ENCODE measurements around the gene SSBP3.
A peak's percentile ranks its signal among the peaks of the same experiment; 100 is the strongest.

Gene SSBP3

GRCh38 chr1:54302951-54303843 is 103.0 kb downstream of the SSBP3 start:
- DNase-seq, result no peak

DNA sequence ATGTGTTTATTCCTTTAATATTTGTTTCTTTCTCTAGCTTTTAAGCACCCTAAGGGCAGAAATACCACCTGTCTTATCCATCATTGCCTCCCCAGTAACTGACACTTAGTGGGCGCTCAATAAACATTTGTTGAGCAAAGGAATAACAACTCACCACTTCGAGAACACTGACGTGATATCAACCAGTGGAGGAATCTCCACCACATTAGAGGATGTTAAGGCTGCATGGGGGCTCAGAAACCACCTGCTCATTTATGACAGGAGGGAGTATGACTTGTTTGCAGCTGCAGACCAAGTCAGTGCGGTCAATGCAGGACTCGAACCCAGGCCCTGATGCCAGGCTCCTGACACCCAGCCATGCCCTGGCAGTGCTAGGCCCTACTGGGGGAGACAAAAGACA is 103.6 kb downstream of the SSBP3 start:
- no peak for DNase-seq

DNA sequence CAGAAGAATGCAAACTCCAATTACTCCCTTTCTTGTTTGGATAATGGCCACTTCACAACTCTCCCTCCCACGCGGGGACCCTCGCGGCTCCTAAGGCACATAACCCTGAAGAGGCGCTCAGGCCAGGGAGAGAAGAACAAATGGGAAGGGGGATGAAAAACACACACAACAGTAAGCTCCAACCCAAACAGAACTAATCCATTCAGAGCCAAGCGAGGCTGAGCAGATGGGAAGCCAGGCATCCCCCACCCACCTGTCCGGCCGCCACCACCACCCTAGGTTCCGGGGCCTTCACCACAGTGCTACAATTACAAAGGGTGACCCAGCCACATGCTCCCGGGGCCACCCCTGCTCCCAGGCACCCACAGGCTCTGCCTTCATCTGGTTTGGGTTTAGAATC is 104.7 kb downstream of the SSBP3 start:
- DNase-seq, result no peak

GRCh38 chr1:54300401-54300800 is 105.8 kb downstream of the SSBP3 start:
- DNase-seq, result no peak

- DNase-seq, result no peak
Observed at GRCh38 chr1:54299037-54299436, 107.2 kb downstream of the SSBP3 start.

GRCh38 chr1:54298284-54299033 is 107.7 kb downstream of the SSBP3 start:
- no peak for DNase-seq

DNA sequence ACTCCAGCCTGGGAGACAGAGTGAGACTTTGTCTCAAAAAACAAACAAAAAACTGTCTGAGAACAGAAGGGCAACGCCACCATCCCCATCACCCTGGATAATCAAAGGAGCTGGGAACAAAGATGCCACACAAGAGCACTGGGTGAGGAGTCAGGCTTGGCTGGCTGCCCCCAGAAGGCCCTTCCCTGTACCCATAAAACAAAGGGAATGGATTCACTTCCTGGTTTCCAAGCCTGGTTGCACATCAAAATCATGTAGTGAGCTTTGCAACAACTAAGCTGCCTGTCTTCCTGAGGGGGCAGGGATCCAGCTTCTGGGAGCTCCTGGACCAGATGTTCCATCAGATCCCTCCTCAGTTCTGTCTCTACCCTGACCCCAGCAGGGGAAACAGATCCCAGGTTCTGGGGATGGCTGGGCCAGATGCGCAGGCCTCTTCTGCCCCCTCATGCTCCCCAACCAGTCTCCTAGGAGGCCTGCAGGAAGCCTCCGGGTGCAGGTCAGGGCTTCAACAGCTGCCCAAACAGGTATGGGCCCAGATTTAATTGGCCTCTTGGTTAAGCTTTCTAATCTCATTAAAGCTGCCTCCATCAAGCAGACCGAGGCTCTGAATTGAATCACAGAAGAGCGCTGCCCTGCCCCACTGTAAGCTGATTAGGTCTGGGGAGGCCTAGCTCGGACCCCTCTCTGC is 108.5 kb downstream of the SSBP3 start:
- DNase-seq, result no peak

GRCh38 chr1:54296666-54297065 is 109.5 kb downstream of the SSBP3 start:
- DNase-seq, result no peak

GRCh38 chr1:54294887-54295286 is 111.3 kb downstream of the SSBP3 start:
- no peak for DNase-seq

- no peak for DNase-seq
Observed at GRCh38 chr1:54292002-54292911, 113.9 kb downstream of the SSBP3 start.

GRCh38 chr1:54291276-54292001 is 114.8 kb downstream of the SSBP3 start:
- no peak for DNase-seq

- DNase-seq, result no peak
Observed at GRCh38 chr1:54290506-54291184, 115.5 kb downstream of the SSBP3 start.

DNA sequence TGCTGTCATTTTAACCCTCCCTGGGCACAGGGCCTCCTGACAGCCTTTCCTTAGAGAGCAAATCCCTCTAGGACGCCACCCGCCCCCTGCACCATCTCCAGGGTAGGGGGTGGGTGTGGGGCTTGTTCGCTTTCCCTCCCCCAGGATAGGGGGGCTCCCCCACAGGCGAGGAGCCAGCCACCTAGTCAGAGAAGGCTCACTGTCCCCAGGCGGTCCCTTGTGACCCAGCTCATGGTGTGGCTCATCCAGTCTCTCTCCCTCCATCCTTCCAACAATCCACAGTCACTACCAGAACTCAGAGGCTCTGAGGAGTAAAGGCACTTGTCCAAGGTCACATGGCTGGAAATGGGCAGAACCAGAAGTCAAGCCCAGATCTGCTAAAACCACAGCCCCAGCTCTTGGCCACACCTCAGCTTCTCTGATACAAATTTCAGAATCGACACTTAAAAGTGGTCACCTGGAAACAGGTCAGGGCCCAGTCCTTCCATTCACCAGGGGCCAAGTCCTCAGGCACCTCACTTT is 116.4 kb downstream of the SSBP3 start:
- DNase-seq, result no peak

DNA sequence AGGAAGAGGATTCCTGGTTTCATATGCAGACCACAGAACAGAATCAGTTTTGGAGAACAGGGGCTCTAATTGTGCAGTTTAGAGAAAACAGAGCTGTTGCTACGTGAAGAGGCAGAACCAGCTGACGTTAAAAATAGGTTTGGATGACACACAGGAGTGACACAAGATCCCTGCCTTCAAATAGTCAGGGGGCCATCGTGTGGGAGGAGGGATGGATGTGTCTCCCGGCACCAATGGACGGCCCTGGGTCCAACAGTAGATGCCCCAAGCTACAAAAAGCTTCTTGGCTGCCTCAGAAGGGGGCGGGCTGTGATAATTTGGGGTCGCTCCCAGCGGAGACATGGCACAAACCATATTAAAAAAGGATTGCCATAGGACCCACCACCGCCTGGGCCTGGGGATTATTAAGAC is 118.4 kb downstream of the SSBP3 start:
- no peak for DNase-seq

DNA sequence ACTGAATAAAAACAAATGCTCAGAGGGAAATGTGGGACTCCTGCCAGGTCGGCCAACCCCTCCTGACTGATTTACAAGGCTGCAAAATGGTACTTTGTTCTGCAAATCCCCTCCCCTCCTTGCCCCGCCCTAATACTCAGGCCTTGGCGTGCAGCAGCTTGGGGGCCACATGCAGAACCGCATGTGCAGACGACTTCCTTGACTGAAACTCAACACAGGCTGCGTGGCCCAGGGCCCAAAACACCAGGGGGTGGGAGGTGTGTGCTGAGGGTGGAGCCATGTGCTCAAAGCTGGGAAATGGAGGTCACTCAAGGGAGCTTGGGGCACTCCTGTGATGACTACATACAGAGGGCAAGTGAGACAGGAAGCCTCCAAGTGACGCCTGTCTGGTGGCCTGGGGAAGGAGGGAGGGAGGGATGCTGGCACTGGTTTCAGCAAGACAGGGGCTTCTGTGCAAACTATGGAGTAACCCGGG is 119.0 kb downstream of the SSBP3 start:
- DNase-seq, result peak; percentile 32

- DNase-seq, result no peak
Observed at GRCh38 chr1:54285815-54286345, 120.3 kb downstream of the SSBP3 start.

GRCh38 chr1:54284781-54285529 is 121.2 kb downstream of the SSBP3 start:
- DNase-seq, result peak; percentile 30

DNA sequence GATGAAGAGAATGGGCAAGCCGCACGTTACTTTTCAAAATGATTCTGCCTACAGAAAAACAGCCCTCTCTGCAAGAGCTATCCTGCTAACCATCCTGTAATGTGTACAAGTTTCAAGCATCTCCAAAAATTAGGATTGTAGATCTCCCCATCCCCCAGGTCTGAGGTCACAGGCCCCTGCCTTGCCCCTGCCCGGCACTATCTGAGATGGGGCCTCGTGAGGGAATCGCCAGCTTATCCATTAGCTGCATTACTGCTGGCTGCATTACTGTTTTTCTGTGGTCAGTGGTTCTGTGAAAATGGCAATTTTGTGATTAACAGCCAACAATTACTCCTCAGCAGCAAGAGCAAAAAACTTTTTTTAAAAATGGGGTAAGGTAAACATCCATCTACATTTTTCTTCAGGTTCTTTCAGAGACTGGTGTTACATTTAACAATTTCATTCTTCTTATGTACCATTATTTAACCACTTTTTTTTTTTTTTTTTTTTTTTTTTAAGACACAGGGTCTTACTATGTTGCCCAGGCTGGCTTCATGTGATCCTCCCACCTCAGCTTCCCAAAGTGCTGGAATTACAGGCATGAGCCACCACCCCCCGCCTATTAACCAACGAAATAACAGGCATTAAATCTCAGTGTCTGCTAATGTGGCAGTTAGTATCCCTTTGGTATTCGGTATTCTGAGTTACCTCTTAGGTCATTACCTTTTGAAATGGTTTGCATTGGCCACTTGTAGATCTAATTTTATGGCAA is 122.4 kb downstream of the SSBP3 start:
- DNase-seq, result no peak
